Lower leg skin (tissue), 3 donors: ENCODE measurements around the gene RBM26.

Experiments
- CTCF ChIP-seq, 3 donors: fragments of 450-650 bp; IDR thresholded peaks; one replicate each; pipeline ENCODE4 v1.5.1; 2016; ENCODE audit warnings: antibody characterized with exemption in 3 of 3, mild to moderate bottlenecking in 3 of 3, moderate library complexity in 2 of 3
- POLR2A ChIP-seq, 2 donors: fragments of 450-650 bp; IDR thresholded peaks; one replicate each; pipeline ENCODE4 v1.6.1; 2016 to 2017; ENCODE audit warnings: antibody characterized with exemption in 2 of 2, mild to moderate bottlenecking in 1 of 2, moderate library complexity in 1 of 2

- TF ChIP-seq CTCF (IDR thresholded peaks at IDR 0.05) (no peak), POLR2A (IDR thresholded peaks at IDR 0.05) (no peak)
These were observed 49.3 kb upstream of the RBM26 start for GRCh38 chr13:79455331-79455730.
